ENCODE measurements around the gene SGMS1. TPM values are rescaled to one million over a fixed set of nuclear protein-coding genes. Genes with fewer than 3 reads are reported as not detected.

SGMS1 gene
- total RNA-seq, 1 donor from 2014 or later, result 25.0 TPM

- H3K4me3 Mint-ChIP-seq (ENCODE audit: low read depth), result no peak overlapping the region
- no peak overlapping the region for H3K27ac Mint-ChIP-seq
- no peak for DNase-seq (ENCODE audit: low spot score, unreplicated experiment)
- TF ChIP-seq CTCF (IDR thresholded peaks at IDR 0.05; ENCODE audit: unreplicated experiment), result no peak
- no peaks in the 10 kb centered on the region for H3K27me3 Mint-ChIP-seq
- peaks cover 5% of the 10 kb centered on the region for H3K4me1 Mint-ChIP-seq (ENCODE audit: low read depth)
- no peaks in the 10 kb centered on the region for H3K36me3 Mint-ChIP-seq (ENCODE audit: insufficient read depth)
- no peaks in the 10 kb centered on the region for H3K9me3 Mint-ChIP-seq (ENCODE audit: low read depth)
Observed at GRCh38 chr10:50596897-50597296, 26.9 kb downstream of the SGMS1 start.

GRCh38 chr10:50596456-50596855, 27.3 kb downstream of the SGMS1 start:
- Mint-ChIP-seq H3K27ac (no peak overlapping the region), H3K4me1 (ENCODE audit: low read depth) (peaks cover 4% of the 10 kb centered on the region), H3K4me3 (ENCODE audit: low read depth) (no peak overlapping the region), H3K9me3 (ENCODE audit: low read depth) (no peaks in the 10 kb centered on the region), H3K27me3 (no peaks in the 10 kb centered on the region), H3K36me3 (ENCODE audit: insufficient read depth) (no peaks in the 10 kb centered on the region)
- TF ChIP-seq CTCF (IDR thresholded peaks at IDR 0.05; ENCODE audit: unreplicated experiment), result no peak
- DNase-seq (ENCODE audit: low spot score, unreplicated experiment), result no peak

GRCh38 chr10:50595785-50596184, 28.0 kb downstream of the SGMS1 start:
- Mint-ChIP-seq H3K4me3 (ENCODE audit: low read depth) (no peak overlapping the region), H3K9me3 (ENCODE audit: low read depth) (no peaks in the 10 kb centered on the region), H3K27ac (no peak overlapping the region), H3K27me3 (no peaks in the 10 kb centered on the region), H3K4me1 (ENCODE audit: low read depth) (peaks cover 4% of the 10 kb centered on the region), H3K36me3 (ENCODE audit: insufficient read depth) (no peaks in the 10 kb centered on the region)
- no peak for TF ChIP-seq CTCF (IDR thresholded peaks at IDR 0.05; ENCODE audit: unreplicated experiment)
- no peak for DNase-seq (ENCODE audit: low spot score, unreplicated experiment)

GRCh38 chr10:50593523-50594376, 30.0 kb downstream of the SGMS1 start:
- no peak for DNase-seq (ENCODE audit: low spot score, unreplicated experiment)
- H3K36me3 Mint-ChIP-seq (ENCODE audit: insufficient read depth), result peaks cover 2% of the 10 kb centered on the region
- no peak overlapping the region for H3K27ac Mint-ChIP-seq
- no peak overlapping the region for H3K4me3 Mint-ChIP-seq (ENCODE audit: low read depth)
- no peaks in the 10 kb centered on the region for H3K27me3 Mint-ChIP-seq
- TF ChIP-seq CTCF (IDR thresholded peaks at IDR 0.05; ENCODE audit: unreplicated experiment), result no peak
- H3K4me1 Mint-ChIP-seq (ENCODE audit: low read depth), result peaks cover 4% of the 10 kb centered on the region
- H3K9me3 Mint-ChIP-seq (ENCODE audit: low read depth), result no peaks in the 10 kb centered on the region

GRCh38 chr10:50592961-50593418, 30.8 kb downstream of the SGMS1 start:
- no peak for TF ChIP-seq CTCF (IDR thresholded peaks at IDR 0.05; ENCODE audit: unreplicated experiment)
- peaks cover 6% of the 10 kb centered on the region for H3K36me3 Mint-ChIP-seq (ENCODE audit: insufficient read depth)
- no peak for DNase-seq (ENCODE audit: low spot score, unreplicated experiment)

More at GRCh38 chr10:50592961-50593418, 30.8 kb downstream of the SGMS1 start:
- H3K9me3 Mint-ChIP-seq (ENCODE audit: low read depth), result no peaks in the 10 kb centered on the region
- no peak overlapping the region for H3K4me3 Mint-ChIP-seq (ENCODE audit: low read depth)
- no peaks in the 10 kb centered on the region for H3K27me3 Mint-ChIP-seq
- no peak overlapping the region for H3K27ac Mint-ChIP-seq
- no peaks in the 10 kb centered on the region for H3K4me1 Mint-ChIP-seq (ENCODE audit: low read depth)

Data from progenitor cell of endocrine pancreas (in vitro differentiated cells).